Measurements from ENCODE around the gene KRTAP5-8. TPM values are rescaled to one million over a fixed set of nuclear protein-coding genes. Genes with fewer than 3 reads are reported as not detected.

KRTAP5-8 gene
- total RNA-seq, 4 donors from 2014 or later = 5.8 to 6.0 TPM; not detected in 2

- DNase-seq = peak in 1 of 3 donors; percentile 30
- no peaks in the 10 kb centered on the region for H3K9me3 ChIP-seq
- H3K36me3 ChIP-seq = peaks cover 0 to 80% (median 0%) of the 10 kb centered on the region in 3 donors
- H3K4me3 ChIP-seq = no peak overlapping the region
- no peaks in the 10 kb centered on the region for H3K4me1 ChIP-seq
- TF ChIP-seq POLR2A (IDR thresholded peaks at IDR 0.05) = no peak
- no peak for TF ChIP-seq CTCF (IDR thresholded peaks at IDR 0.05)
- no peak overlapping the region for H3K27ac ChIP-seq
- no peaks in the 10 kb centered on the region for H3K27me3 ChIP-seq
Observed at GRCh38 chr11:71491531-71491930, 46.3 kb upstream of the KRTAP5-8 start.

DNA sequence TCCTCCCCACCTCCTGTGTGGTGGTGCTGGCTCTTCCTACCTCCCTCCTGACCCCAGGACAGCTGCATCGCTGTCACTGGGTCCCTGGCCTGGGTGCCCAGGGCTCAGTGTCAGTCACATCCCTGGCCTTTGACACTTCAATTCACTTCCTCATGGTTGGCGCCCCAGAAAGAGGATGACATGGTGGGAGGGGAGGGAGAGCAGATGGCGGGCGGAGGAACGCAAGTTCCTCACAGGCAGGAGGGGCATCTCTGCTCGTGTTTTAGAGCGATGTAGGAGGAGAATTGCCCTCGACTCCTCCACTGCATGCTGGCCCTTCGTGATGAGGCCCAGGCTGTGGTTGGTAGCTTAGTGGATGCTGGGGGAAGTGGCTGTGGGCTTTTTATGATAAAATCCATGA lies 45.9 kb upstream of the KRTAP5-8 start:
- no peak for TF ChIP-seq POLR2A (IDR thresholded peaks at IDR 0.05)
- TF ChIP-seq CTCF (IDR thresholded peaks at IDR 0.05) = no peak
- no peak overlapping the region for H3K4me3 ChIP-seq
- peaks cover 0 to 82% (median 0%) of the 10 kb centered on the region in 3 donors for H3K36me3 ChIP-seq
- no peaks in the 10 kb centered on the region for H3K27me3 ChIP-seq
- DNase-seq = no peak
- no peaks in the 10 kb centered on the region for H3K9me3 ChIP-seq
- H3K4me1 ChIP-seq = no peaks in the 10 kb centered on the region
- no peak overlapping the region for H3K27ac ChIP-seq

DNA sequence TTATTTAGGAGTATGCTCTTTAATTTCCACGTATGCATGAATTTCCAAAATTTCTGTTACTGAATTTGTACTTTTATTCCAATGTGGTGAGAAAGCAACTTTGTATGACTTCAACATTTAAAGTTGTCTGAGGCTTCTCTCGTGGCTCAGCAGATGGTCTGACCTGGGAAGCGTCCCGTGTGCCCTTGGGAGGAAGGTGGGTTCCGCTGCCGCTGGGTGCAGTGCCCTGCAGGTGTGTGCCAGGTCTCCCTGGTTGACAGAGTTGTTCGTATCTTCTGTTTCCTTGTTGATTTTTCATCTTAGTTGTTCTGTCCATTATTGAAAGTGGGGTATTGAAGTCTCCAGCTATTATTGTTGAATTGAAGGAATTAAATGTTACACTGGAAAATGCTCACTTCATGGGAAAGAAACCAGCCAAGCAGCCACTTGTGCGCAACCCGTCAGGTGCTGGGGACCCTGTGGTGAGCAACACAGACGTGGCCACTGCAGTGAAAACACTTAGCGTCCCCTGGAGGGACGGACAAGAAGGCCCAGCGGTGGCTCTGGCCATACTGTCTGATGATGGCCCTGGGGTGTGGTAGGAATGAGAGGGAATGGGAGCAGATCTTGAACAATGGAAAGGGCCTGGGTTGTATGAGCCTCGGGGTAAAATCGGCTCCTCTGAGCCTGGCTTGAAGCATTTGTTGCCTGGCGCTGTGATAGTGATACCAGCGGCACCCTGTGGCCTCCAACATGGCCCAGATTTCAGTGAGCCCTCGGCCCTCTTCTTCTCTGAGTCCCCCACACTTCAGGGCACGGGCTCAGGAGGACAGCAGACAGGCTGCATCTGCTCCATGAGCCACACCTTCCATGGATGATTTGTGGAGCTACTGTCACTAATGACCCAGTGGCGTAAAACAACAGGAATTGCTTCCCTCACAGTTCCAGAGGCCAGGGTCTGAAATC lies 42.3 kb upstream of the KRTAP5-8 start:
- Histone ChIP-seq H3K27me3 (no peaks in the 10 kb centered on the region), H3K36me3 (peaks cover 0 to 96% (median 0%) of the 10 kb centered on the region in 3 donors), H3K27ac (no peak overlapping the region), H3K9me3 (no peaks in the 10 kb centered on the region), H3K4me3 (no peak overlapping the region), H3K4me1 (no peaks in the 10 kb centered on the region)
- no peak for DNase-seq
- TF ChIP-seq POLR2A (IDR thresholded peaks at IDR 0.05) (no peak), CTCF (IDR thresholded peaks at IDR 0.05) (no peak)

DNA sequence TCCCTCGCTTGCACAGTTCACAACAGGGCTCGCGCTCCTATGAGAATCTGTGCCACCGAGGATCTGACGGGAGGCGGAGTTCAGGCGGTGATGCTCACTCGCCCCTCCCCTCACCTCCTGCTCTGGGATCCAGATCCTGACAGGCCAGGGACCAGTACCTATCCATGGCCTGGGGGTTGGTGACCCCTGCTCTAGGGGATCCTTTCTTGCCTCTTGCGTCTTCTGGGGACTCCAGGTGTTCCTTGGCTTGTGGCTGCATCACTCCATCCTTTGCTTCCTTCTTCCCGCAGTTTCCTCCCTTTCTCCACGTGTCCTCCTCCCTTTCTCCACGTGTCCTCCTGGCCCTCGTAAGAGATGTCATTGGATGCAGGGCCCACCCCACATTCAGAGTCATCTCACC lies 41.4 kb upstream of the KRTAP5-8 start:
- H3K36me3 ChIP-seq = peaks cover 0 to 96% (median 0%) of the 10 kb centered on the region in 3 donors
- DNase-seq = no peak

DNA sequence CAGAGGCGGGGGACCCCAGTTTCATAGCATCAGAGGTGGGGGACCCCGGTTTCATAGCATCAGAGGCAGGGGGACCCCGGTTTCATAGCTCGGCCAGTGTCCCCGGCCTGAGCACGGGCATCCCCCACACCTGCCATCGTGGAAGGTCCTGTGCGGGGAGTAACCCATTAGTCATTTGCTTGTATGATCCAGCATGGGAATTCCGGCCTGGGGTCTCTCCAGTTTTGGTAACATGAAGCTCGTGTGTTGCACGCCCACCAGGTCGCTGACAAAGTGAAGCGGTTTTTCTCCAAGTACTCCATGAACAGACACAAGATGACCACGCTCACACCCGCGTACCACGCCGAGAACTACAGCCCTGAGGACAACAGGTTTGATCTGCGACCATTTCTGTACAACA lies 39.7 kb upstream of the KRTAP5-8 start:
- Histone ChIP-seq H3K27ac (no peak overlapping the region), H3K36me3 (peaks cover 0 to 91% (median 0%) of the 10 kb centered on the region in 3 donors), H3K4me3 (no peak overlapping the region), H3K9me3 (no peaks in the 10 kb centered on the region), H3K27me3 (no peaks in the 10 kb centered on the region), H3K4me1 (no peaks in the 10 kb centered on the region)
- DNase-seq = no peak
- TF ChIP-seq CTCF (IDR thresholded peaks at IDR 0.05) = no peak
- no peak for TF ChIP-seq POLR2A (IDR thresholded peaks at IDR 0.05)

More for the DNA sequence above, 41.4 kb upstream of the KRTAP5-8 start:
- no peak overlapping the region for H3K4me3 ChIP-seq
- H3K4me1 ChIP-seq = no peaks in the 10 kb centered on the region
- H3K27ac ChIP-seq = no peak overlapping the region
- H3K9me3 ChIP-seq = no peaks in the 10 kb centered on the region
- H3K27me3 ChIP-seq = no peaks in the 10 kb centered on the region
- TF ChIP-seq POLR2A (IDR thresholded peaks at IDR 0.05) = no peak
- no peak for TF ChIP-seq CTCF (IDR thresholded peaks at IDR 0.05)

All from Peyer's patch (tissue), 4 donors.